T-helper 1 cell treated with Interleukin-12 subunit alpha and Interleukin-12 subunit beta and Interleukin-4 antibody, amounts not matched to agents 30 μg/mL and 1 μg/mL, for 36 hours (primary cell): ENCODE data around the gene ZBTB4.
"Not testable (repeated sequence)": the region's sequence is repeated elsewhere in the genome, so short reads cannot be mapped to it uniquely, and the experiment has no call there.

Source experiments
- H3K27ac Mint-ChIP-seq: one replicate; pipeline ENCODE4 v1.8.0; 2021; ENCODE audit warnings: mild to moderate bottlenecking, mixed read lengths
- H3K27me3 Mint-ChIP-seq: one replicate; pipeline ENCODE4 v1.8.0; 2021; ENCODE audit warnings: low read depth, mixed read lengths
- H3K36me3 Mint-ChIP-seq: one replicate; pipeline ENCODE4 v1.8.0; 2021; ENCODE audit warnings: low read depth, mixed read lengths
- H3K4me1 Mint-ChIP-seq: one replicate; pipeline ENCODE4 v1.8.0; 2021; ENCODE audit warnings: low read depth, mixed read lengths
- H3K4me3 Mint-ChIP-seq: one replicate; pipeline ENCODE4 v1.8.0; 2021; ENCODE audit warnings: mild to moderate bottlenecking, moderate library complexity, mixed read lengths
- H3K9me3 Mint-ChIP-seq: one replicate; pipeline ENCODE4 v1.8.0; 2021; ENCODE audit warnings: mixed read lengths

ZBTB4 gene

DNA sequence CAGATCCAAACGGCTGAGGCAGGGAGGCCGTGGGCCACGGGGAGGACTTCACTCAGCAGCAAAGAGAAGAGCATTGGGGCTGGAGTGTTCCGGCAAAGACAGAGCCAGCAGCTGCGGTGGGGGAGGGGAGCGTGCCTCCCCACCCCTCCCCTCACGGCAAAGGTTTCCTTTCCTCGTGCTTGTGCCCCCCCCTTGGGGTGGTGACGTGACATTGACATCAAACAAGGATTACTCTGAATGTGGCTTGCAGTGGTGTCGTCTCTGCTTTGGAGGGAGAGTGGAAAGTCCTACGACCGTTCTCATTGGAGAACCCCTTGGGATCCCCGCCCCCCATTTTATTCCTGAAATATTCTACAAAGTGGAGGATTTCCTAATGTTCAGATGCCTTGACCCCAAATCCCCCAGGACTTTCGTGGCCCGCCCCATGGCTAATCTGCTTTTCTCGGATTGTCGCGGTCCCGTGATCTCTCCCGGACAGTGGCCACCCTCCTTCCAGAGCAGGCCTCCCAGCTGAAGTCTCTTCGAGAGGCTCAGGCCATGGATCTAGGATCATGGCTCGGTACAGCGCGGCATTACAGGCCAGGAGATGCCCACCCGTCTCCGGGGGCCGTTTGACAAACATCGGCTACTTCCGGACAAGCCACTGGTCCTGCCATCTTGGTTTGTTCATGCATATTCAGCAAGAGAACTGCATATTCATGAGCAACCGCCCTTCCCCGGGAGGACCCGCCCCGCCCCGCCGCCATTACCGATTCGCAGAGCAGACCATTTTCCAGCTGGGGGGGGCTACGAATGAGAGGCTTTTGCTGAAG lies 4.0 kb upstream of the ZBTB4 start:
- Mint-ChIP-seq H3K4me3 (peak overlapping the region; percentile 95), H3K4me1 (peaks cover 48% of the 10 kb centered on the region), H3K36me3 (peaks cover 17% of the 10 kb centered on the region)

DNA sequence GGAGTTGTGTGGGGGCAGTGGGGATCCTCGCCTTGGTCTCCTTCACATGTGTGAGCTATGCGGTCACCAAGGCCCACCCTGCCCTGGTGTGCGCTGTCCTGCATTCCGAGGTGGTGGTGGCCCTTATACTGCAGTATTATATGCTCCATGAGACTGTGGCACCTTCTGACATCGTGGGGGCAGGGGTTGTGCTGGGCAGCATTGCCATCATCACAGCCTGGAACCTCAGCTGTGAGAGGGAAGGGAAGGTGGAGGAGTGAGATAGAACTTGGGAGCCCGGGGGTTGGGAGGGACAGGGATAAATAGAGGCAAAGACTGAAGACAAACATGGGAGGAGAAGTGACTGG lies 3.3 kb upstream of the ZBTB4 start:
- H3K9me3 Mint-ChIP-seq, result not testable (repeated sequence)

More for the DNA sequence above, 4.0 kb upstream of the ZBTB4 start:
- Mint-ChIP-seq H3K27me3 (no peaks in the 10 kb centered on the region), H3K9me3 (no peaks in the 10 kb centered on the region), H3K27ac (peak overlapping the region; percentile 95)

DNA sequence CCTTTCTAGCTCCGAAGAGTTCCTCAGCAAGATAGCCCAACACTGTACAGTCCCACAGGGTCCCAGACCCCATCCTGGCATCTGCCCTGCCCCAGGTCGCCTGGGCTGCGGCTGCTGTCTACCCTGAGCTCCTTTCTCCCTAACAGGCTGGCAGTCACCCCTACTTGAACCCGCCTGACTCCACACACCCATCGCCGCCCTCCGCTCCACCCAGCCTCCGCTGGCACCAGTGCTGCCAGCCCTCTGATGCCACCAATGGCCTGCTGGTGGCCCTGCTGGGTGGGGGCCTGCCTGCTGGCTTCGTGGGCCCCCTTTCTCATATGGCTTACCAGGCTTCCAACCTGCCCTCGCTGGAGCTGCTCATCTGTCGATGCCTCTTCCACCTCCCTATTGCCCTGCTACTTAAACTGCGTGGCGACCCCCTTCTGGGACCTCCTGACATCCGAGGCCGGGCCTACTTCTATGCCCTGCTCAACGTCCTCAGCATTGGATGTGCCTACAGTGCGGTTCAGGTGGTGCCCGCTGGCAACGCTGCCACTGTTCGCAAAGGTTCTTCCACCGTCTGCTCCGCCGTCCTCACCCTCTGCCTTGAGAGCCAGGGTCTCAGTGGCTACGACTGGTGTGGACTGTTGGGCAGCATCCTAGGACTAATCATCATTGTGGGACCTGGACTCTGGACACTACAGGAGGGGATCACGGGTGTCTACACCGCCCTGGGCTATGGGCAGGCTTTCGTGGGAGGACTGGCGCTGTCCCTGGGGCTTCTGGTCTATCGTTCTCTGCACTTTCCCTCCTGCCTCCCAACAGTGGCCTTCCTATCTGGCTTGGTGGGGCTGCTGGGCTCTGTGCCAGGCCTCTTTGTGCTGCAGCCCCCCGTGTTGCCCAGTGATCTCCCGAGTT lies 2.7 kb upstream of the ZBTB4 start:
- H3K9me3 Mint-ChIP-seq, H3K36me3 Mint-ChIP-seq, H3K27me3 Mint-ChIP-seq: not testable (repeated sequence)
- Mint-ChIP-seq H3K4me3 (peak overlapping the region; percentile 45), H3K27ac (peak overlapping the region; percentile 95), H3K4me1 (peaks cover 48% of the 10 kb centered on the region)

More for the DNA sequence above, 3.3 kb upstream of the ZBTB4 start:
- Mint-ChIP-seq H3K4me1 (peaks cover 52% of the 10 kb centered on the region), H3K27ac (peak overlapping the region; percentile 95), H3K36me3 (peaks cover 15% of the 10 kb centered on the region), H3K4me3 (peak overlapping the region; percentile 95)
- H3K27me3 Mint-ChIP-seq, result not testable (repeated sequence)

DNA sequence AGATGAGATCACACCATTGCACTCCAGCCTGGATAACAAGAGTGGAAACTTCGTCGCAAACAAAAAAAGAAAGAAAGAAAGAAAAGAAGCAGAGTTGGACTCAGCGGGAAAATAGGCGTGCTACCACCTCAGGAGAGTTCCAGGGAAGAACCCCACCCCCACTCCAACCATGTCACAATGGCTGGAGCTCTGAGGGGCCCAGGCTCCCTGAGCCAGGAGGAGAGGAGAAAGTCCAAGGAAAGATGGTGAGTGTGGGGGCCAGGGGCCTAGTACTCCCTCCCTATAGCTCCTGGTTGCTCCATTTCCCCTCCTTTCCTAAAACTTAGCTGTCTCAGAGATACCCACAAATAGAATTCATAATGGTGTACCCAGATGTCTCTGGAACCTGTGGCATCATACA lies 1.8 kb upstream of the ZBTB4 start, which contains the start of gene SLC35G6:
SLC35G6 (plus strand) TSS at position 172 of the 400 bp plus-strand sequence; CDS start at position 243, 71 bp downstream.
- Mint-ChIP-seq H3K4me3 (peak within 1 kb of the TSS; percentile 88), H3K4me1 (peaks cover 49% of the 10 kb centered on the region), H3K27ac (peak within 1 kb of the TSS; percentile 31)
- not testable (repeated sequence) for H3K36me3 Mint-ChIP-seq, H3K9me3 Mint-ChIP-seq, H3K27me3 Mint-ChIP-seq

DNA sequence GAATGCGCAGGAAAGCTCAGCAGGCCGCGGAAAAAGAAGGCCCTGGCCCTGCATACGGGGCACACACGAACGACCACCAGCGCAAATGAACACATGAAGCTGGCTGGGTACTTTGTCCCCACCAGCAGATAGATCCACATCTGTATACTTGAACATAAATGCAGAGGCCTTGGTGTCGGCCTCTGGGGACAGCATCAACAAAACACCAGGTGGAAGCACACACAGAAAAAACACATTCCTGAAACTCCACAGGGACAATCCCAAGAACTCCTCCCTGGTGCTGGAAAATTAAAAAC lies 606 bp upstream of the ZBTB4 start:
- H3K36me3 Mint-ChIP-seq, result peaks cover 3% of the 10 kb centered on the region
- no peaks in the 10 kb centered on the region for H3K27me3 Mint-ChIP-seq
- peaks cover 46% of the 10 kb centered on the region for H3K4me1 Mint-ChIP-seq
- H3K4me3 Mint-ChIP-seq, result peak overlapping the region; percentile 88
- H3K27ac Mint-ChIP-seq, result peak overlapping the region; percentile 90
- no peaks in the 10 kb centered on the region for H3K9me3 Mint-ChIP-seq

DNA sequence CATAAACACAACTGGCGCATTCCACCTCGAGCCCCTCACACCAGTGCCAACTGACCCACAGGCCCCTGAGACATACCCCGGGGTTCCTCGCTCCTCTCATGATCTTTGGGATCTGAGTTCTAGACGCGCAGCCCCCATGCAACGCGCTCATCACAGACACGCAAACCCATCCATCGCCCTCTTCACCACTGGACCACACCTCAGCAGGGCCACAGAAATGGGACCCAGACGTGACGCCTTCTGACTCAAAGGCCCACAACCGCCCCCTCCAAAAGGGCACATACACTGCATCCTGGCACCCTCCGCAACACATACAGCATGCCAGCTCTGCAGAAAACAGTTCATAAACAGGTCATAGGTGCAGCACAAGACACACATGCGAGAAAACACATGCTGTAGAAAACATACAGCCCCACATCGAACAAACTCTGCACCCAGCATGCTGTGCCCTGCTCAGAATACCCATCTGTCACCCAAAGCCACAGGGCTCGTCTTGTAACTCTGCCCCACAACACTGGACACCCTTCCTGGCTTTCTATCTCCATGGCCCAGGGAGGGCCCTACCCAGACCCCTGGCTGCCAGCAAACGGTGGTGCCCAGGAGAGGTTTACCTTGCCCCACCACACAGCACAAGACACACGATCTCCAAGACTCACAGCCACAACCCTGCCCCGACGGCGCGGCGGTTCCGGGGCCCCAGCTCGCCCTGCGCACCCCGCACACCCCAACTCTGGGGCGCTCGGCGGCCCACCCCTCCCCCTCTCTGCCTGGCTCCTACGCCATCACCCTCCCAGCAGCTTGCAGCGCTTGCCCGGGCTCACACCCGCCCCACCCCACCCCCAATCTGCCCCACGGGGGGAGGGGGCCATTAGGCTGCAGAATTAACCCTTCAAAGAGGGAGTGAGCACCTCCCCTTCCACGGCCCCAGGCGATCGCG lies 887 bp downstream of the ZBTB4 start:
- H3K27me3 Mint-ChIP-seq, result no peaks in the 10 kb centered on the region
- no peaks in the 10 kb centered on the region for H3K9me3 Mint-ChIP-seq
- peak overlapping the region; percentile 70 for H3K27ac Mint-ChIP-seq
- peak overlapping the region; percentile 88 for H3K4me3 Mint-ChIP-seq
- H3K4me1 Mint-ChIP-seq, result peaks cover 41% of the 10 kb centered on the region
- H3K36me3 Mint-ChIP-seq, result no peaks in the 10 kb centered on the region

DNA sequence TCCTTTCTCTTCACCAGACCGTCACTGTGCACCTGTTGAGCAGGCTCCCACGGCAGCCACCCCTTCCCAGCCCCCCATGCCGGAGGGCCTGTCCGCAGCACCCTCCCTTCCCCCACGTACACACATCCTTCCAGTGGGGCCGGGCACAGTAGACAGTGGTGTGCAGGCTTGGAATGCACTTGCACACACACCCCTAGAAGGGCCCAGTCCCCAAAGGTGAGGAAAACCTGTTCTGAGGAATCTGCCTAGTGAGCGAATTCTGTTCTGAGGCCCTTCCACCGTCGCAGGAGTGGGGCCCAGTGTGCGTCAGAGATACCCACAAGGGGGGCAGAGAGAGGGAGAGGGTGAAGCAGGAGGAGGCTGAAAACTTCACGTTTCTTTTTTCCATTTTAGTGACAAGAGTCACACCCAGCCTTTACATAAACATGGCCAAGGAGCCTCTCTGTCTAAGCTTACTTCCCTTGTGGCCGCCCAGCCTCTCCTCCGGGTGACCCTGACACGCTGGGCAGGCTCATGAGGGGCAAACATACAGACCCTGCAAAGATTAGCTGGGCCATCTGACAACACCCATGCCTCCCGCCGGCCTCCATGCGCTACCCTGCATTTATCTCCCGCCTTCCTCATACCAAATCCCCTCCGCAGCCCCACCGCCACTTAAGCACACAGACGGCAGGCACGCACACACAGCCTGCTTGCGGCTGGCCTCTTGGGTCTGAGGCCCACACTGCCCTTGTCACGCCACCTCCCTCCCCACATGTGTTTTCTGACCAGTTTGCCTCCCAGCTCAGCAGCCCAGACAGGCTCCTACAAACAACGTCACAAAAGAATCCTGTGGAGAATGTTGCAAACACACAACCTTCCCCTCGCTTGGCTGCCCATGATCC lies 1.8 kb downstream of the ZBTB4 start:
- no peaks in the 10 kb centered on the region for H3K27me3 Mint-ChIP-seq
- no peaks in the 10 kb centered on the region for H3K9me3 Mint-ChIP-seq
- H3K27ac Mint-ChIP-seq, result peak overlapping the region; percentile 70

DNA sequence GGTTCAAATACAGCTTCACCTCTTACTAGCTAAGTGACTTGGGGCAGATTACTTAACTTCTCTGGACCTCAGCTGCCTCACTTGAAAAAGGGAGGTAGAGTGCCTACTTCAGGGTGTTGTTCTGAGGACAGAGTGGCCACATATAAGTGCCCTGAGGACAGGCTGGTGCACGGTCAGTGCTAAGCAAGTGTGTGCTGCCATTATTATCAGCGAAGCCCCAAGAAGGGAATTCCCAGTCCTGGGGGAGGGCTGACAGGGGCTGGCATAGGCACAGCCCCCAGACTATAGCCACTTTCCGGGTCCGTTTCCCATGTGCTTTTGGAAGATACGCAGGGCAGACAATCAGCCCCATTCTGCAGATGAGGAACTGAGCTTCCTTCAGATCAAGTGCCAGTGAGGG lies 2.5 kb downstream of the ZBTB4 start:
- Mint-ChIP-seq H3K4me1 (peaks cover 33% of the 10 kb centered on the region), H3K27me3 (no peaks in the 10 kb centered on the region), H3K9me3 (no peaks in the 10 kb centered on the region), H3K27ac (no peak overlapping the region), H3K36me3 (no peaks in the 10 kb centered on the region), H3K4me3 (no peak overlapping the region)

More for the DNA sequence above, 1.8 kb downstream of the ZBTB4 start:
- Mint-ChIP-seq H3K4me3 (peak overlapping the region; percentile 88), H3K36me3 (no peaks in the 10 kb centered on the region), H3K4me1 (peaks cover 35% of the 10 kb centered on the region)

DNA sequence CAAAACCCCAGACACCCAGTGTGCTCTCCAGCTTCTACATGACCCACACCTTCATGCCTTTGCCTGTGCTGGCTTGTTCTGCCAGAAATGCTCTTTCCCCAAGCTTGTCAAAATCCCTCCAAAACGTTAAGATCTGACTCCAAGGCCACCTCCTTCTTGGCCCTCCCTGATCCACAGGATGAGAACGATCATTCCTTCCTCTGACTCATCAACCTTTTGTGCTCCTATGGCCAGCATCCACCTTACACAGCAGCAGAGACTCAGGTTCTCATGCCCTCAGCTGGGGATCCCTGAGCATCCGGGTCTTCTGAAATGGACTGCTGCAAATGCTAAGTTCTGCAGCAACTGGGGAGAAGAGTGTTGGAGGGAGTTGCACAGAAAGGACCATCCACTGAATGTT lies 2.9 kb downstream of the ZBTB4 start:
- Mint-ChIP-seq H3K4me3 (peak overlapping the region; percentile 5), H3K4me1 (peaks cover 35% of the 10 kb centered on the region), H3K27me3 (no peaks in the 10 kb centered on the region), H3K36me3 (no peaks in the 10 kb centered on the region), H3K9me3 (no peaks in the 10 kb centered on the region), H3K27ac (no peak overlapping the region)

DNA sequence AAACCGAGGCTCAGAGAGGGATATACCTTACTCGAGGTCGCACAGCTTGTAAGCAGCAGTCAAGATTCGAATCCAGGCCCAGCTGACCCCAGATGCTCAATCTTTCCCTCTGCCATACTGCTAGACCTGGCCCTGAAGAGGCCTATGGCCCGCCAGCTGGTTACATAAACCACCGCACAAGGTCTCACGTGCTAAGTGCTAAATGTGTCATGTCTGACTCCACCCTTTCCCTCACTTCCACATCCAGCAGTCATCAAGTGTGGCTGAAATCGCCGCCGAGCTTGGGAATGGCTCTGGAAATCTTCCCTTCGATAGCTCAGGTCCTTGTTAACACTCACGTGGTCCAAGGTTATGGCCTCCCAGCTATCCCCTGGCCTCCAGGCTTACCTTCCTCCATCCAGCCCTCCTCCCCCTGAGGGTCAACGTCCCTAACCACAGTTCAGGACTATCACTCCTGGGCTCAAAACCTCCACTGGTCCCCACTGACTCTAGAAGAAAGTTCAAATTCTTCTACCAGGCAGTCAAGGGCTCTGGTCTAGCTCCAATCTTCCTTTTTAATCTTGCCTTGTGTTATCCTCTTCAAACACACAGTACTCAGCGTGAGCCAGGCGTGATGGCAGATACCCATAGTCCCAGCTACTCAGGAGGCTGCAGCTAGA lies 3.5 kb downstream of the ZBTB4 start:
- no peaks in the 10 kb centered on the region for H3K27me3 Mint-ChIP-seq
- no peaks in the 10 kb centered on the region for H3K36me3 Mint-ChIP-seq
- no peak overlapping the region for H3K27ac Mint-ChIP-seq
- H3K4me3 Mint-ChIP-seq, result no peak overlapping the region
- no peaks in the 10 kb centered on the region for H3K9me3 Mint-ChIP-seq
- H3K4me1 Mint-ChIP-seq, result peaks cover 35% of the 10 kb centered on the region

DNA sequence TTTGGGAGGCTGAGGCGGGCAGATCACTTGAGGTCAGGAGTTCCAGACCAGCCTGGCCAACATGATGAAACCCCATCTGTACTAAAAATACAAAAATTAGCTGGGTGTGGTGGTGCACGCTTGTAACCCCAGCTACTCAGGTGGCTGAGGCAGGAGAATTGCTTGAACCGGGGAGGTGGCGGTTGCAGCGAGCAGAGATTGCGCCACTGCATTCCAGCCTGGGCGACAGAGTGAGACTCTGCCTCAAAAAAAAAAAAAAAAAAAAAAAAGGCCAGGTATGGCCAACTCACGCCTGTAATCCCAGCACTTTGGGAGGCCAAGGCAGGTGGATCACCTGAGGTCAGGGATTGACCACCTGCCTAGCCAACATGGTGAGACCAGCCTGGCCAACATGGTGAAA lies 4.7 kb downstream of the ZBTB4 start:
- H3K4me3 Mint-ChIP-seq, H3K9me3 Mint-ChIP-seq, H3K27me3 Mint-ChIP-seq, H3K36me3 Mint-ChIP-seq, H3K27ac Mint-ChIP-seq: not testable (repeated sequence)
- peaks cover 29% of the 10 kb centered on the region for H3K4me1 Mint-ChIP-seq

DNA sequence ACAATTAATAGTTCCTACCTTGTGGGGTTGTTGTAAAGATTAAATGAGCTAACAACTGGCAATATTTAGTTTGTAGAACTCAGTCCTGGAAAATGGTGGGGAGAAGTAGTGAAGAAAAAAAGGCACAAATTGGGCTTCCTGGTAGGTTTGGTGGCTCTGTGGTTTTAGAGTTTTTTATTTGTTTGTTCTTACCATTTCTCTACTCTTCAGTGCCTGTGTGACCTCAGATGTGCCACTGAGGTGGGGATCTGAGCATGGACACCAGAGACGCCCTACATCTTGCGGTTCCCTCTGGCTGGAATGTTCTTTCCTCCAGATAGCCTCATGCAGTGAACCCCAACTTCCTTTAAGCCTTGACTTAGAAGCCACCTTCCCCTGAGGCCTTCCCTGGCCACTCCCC lies 7.7 kb downstream of the ZBTB4 start:
- Mint-ChIP-seq H3K4me3 (no peak overlapping the region), H3K4me1 (peaks cover 18% of the 10 kb centered on the region), H3K27ac (no peak overlapping the region)

DNA sequence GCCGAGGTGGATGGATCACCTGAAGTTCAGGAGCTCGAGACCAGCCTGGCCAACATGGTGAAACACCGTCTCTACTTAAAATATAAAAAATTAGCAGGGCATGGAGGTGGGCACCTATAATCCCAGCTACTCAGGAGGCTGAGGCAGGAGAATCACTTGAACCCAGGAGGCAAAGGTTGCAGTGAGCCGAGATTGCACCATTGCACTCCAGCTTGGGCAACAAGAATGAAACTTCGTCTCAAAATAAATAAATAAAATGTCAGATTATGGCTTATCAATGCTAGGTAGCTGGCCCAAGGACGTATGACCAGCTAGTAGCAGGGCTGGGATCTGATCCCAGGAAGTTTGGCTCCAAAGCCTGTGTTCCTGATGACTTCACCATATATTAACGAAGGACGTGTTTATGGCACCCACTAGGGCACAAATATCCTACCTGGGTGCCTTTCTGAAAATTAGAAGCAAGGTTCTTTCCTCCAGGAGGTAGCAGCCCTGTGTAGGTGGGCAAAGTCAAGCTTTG lies 8.9 kb downstream of the ZBTB4 start:
- H3K27ac Mint-ChIP-seq, H3K4me3 Mint-ChIP-seq, H3K27me3 Mint-ChIP-seq, H3K36me3 Mint-ChIP-seq, H3K9me3 Mint-ChIP-seq, H3K4me1 Mint-ChIP-seq: not testable (repeated sequence)

More for the DNA sequence above, 7.7 kb downstream of the ZBTB4 start:
- Mint-ChIP-seq H3K27me3 (no peaks in the 10 kb centered on the region), H3K9me3 (no peaks in the 10 kb centered on the region), H3K36me3 (peaks cover 4% of the 10 kb centered on the region)
